Measurements from ENCODE around the gene POLD2.
"Not testable (repeated sequence)": the region's sequence is repeated elsewhere in the genome, so short reads cannot be mapped to it uniquely, and the experiment has no call there.

Gene POLD2

DNA sequence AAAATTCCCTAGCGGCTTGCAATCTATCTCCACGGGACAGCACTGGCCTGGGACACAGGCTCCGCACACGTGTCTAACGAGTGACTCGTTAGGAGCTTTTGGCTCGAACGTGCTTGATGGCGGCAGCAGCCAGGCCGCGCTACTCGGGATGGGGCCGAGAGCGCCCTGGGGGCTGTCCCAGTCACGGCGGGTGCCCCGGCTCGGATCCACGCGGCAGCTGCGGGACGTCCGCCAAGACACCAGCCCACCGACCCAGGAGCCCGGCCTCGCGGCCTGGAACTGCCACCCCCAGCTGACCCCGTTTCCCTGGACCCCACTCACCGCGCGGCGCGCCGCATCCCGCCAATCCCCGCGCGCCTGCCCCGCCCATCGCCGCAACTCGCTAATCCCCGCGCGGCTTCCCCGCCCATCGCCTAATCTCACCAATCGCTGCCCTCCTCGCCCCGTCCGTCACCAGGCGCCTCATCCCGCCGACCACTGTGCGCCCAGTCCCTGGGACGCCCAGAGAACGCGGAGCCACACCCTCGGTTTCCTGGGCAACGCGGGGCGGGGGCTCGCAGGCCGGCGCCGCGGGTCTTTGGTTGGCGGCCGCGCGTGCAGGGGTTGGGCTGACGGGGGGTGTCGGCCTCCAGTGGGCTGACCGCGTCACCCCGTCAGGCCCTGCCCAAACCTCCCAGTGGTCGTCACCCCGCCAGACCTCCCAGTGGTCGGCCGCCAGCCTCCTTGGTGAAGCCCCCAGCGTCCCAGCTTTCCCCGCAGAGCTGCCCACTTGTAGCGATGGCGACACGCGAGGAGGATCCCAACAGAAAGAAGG is at the start of gene POLD2:
TSS of gene POLD2 (minus strand) at position 359 of the 814 bp plus-strand sequence. CDS start 1,495 bp downstream, outside the sequence.
- H3K4me1 ChIP-seq (ENCODE audit: insufficient read depth, insufficient read length) = peaks cover 6% of the 10 kb centered on the region

DNA sequence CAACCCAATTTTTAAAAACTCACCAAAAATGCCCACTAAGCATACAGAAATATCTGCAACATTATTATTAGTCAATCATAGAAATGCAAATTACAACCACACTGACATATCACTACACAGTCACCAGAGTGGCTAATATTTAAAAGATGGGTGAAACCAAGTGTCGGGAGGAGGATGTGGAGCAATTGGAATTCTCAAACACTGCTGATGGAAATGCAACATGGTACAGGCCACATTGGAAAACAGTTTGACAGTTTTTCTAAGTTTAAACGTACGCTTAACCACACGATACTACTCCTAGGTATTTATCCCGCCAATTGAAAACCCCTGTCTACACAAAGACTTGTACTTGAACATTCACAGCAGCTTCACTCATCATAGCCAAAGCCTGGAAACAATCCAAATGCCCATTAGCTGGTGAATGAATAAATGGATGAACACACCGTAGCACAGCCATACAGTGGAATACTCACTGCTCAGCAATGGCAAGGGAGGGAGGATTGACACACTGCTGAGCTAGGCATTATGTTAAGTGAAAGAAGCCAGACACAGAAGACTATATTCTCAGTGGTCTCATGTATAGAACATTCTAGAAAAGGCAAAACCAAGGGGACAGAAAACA is 49.6 kb upstream of the POLD2 start:
- TF ChIP-seq SUZ12 (IDR thresholded peaks at IDR 0.05; ENCODE audit: extremely low read depth, insufficient read depth, insufficient read length) = no peak
- no peak for TF ChIP-seq ZNF274 (IDR thresholded peaks at IDR 0.05; ENCODE audit: low read depth, low read length)
- no peak for TF ChIP-seq YY1 (IDR thresholded peaks at IDR 0.05; ENCODE audit: insufficient read depth, insufficient read length)
- no peak for DNase-seq (ENCODE audit: low read depth, low spot score)
- Histone ChIP-seq H3K9ac (ENCODE audit: insufficient read length, low read depth) (no peak overlapping the region), H3K36me3 (ENCODE audit: insufficient read depth, insufficient read length, low read length) (no peaks in the 10 kb centered on the region), H3K9me3 (ENCODE audit: insufficient read depth, low read length) (no peaks in the 10 kb centered on the region), H3K27me3 (ENCODE audit: insufficient read depth, insufficient read length) (peaks cover 5% of the 10 kb centered on the region), H3K4me1 (ENCODE audit: insufficient read depth, insufficient read length) (peaks cover 6% of the 10 kb centered on the region), H3K4me3 (ENCODE audit: insufficient read length, low read depth) (no peak overlapping the region)

More for the DNA sequence above, at the start of gene POLD2:
- H3K27me3 ChIP-seq (ENCODE audit: insufficient read depth, insufficient read length) = peaks cover 6% of the 10 kb centered on the region
- TF ChIP-seq SUZ12 (IDR thresholded peaks at IDR 0.05; ENCODE audit: extremely low read depth, insufficient read depth, insufficient read length) (no peak), ZNF274 (IDR thresholded peaks at IDR 0.05; ENCODE audit: low read depth, low read length) (no peak), YY1 (IDR thresholded peaks at IDR 0.05; ENCODE audit: insufficient read depth, insufficient read length) (no peak)
- peak within 1 kb of the TSS; percentile 97 for H3K9ac ChIP-seq (ENCODE audit: insufficient read length, low read depth)
- H3K4me3 ChIP-seq (ENCODE audit: insufficient read length, low read depth) = peak within 1 kb of the TSS; percentile 94
- DNase-seq (ENCODE audit: low read depth, low spot score) = peak; percentile 97
- peaks cover 13% of the 10 kb centered on the region; the same call in 1 of the 2 replicates for H3K9me3 ChIP-seq (ENCODE audit: insufficient read depth, low read length)
- peaks cover 34% of the 10 kb centered on the region for H3K36me3 ChIP-seq (ENCODE audit: insufficient read depth, insufficient read length, low read length)

- Histone ChIP-seq H3K4me3 (ENCODE audit: insufficient read length, low read depth) (no peak overlapping the region), H3K4me1 (ENCODE audit: insufficient read depth, insufficient read length) (peaks cover 5% of the 10 kb centered on the region), H3K36me3 (ENCODE audit: insufficient read depth, insufficient read length, low read length) (no peaks in the 10 kb centered on the region), H3K9me3 (ENCODE audit: insufficient read depth, low read length) (no peaks in the 10 kb centered on the region), H3K9ac (ENCODE audit: insufficient read length, low read depth) (no peak overlapping the region), H3K27me3 (ENCODE audit: insufficient read depth, insufficient read length) (peaks cover 5% of the 10 kb centered on the region)
- TF ChIP-seq ZNF274 (IDR thresholded peaks at IDR 0.05; ENCODE audit: low read depth, low read length) (no peak), YY1 (IDR thresholded peaks at IDR 0.05; ENCODE audit: insufficient read depth, insufficient read length) (no peak), SUZ12 (IDR thresholded peaks at IDR 0.05; ENCODE audit: extremely low read depth, insufficient read depth, insufficient read length) (no peak)
- DNase-seq (ENCODE audit: low read depth, low spot score) = no peak
Measured at GRCh38 chr7:44172352-44172751, 49.0 kb upstream of the POLD2 start.

GRCh38 chr7:44171901-44172300 is 48.6 kb upstream of the POLD2 start:
- not testable (repeated sequence) for H3K36me3 ChIP-seq (ENCODE audit: insufficient read depth, insufficient read length, low read length)

GRCh38 chr7:44167920-44168319 is 44.6 kb upstream of the POLD2 start:
- Histone ChIP-seq H3K4me3 (ENCODE audit: insufficient read length, low read depth) (no peak overlapping the region), H3K27me3 (ENCODE audit: insufficient read depth, insufficient read length) (no peaks in the 10 kb centered on the region), H3K4me1 (ENCODE audit: insufficient read depth, insufficient read length) (peaks cover 4% of the 10 kb centered on the region), H3K9ac (ENCODE audit: insufficient read length, low read depth) (no peak overlapping the region), H3K36me3 (ENCODE audit: insufficient read depth, insufficient read length, low read length) (no peaks in the 10 kb centered on the region), H3K9me3 (ENCODE audit: insufficient read depth, low read length) (no peaks in the 10 kb centered on the region)
- TF ChIP-seq SUZ12 (IDR thresholded peaks at IDR 0.05; ENCODE audit: extremely low read depth, insufficient read depth, insufficient read length) (no peak), ZNF274 (IDR thresholded peaks at IDR 0.05; ENCODE audit: low read depth, low read length) (no peak), YY1 (IDR thresholded peaks at IDR 0.05; ENCODE audit: insufficient read depth, insufficient read length) (no peak)
- no peak for DNase-seq (ENCODE audit: low read depth, low spot score)

More at GRCh38 chr7:44171901-44172300, 48.6 kb upstream of the POLD2 start:
- not testable (repeated sequence) for H3K4me1 ChIP-seq (ENCODE audit: insufficient read depth, insufficient read length); H3K9me3 ChIP-seq (ENCODE audit: insufficient read depth, low read length); H3K9ac ChIP-seq (ENCODE audit: insufficient read length, low read depth); DNase-seq (ENCODE audit: low read depth, low spot score); H3K4me3 ChIP-seq (ENCODE audit: insufficient read length, low read depth); H3K27me3 ChIP-seq (ENCODE audit: insufficient read depth, insufficient read length)

GRCh38 chr7:44163591-44163990 is 40.2 kb upstream of the POLD2 start:
- no peaks in the 10 kb centered on the region for H3K9me3 ChIP-seq (ENCODE audit: insufficient read depth, low read length)

GRCh38 chr7:44162785-44163395 is 39.5 kb upstream of the POLD2 start:
- no peaks in the 10 kb centered on the region for H3K27me3 ChIP-seq (ENCODE audit: insufficient read depth, insufficient read length)
- no peak overlapping the region for H3K9ac ChIP-seq (ENCODE audit: insufficient read length, low read depth)
- H3K36me3 ChIP-seq (ENCODE audit: insufficient read depth, insufficient read length, low read length) = no peaks in the 10 kb centered on the region
- no peak for DNase-seq (ENCODE audit: low read depth, low spot score)
- H3K4me3 ChIP-seq (ENCODE audit: insufficient read length, low read depth) = no peak overlapping the region
- H3K9me3 ChIP-seq (ENCODE audit: insufficient read depth, low read length) = no peaks in the 10 kb centered on the region
- peaks cover 14% of the 10 kb centered on the region for H3K4me1 ChIP-seq (ENCODE audit: insufficient read depth, insufficient read length)
- TF ChIP-seq SUZ12 (IDR thresholded peaks at IDR 0.05; ENCODE audit: extremely low read depth, insufficient read depth, insufficient read length) = no peak
- TF ChIP-seq YY1 (IDR thresholded peaks at IDR 0.05; ENCODE audit: insufficient read depth, insufficient read length) = no peak
- TF ChIP-seq ZNF274 (IDR thresholded peaks at IDR 0.05; ENCODE audit: low read depth, low read length) = no peak

More at GRCh38 chr7:44163591-44163990, 40.2 kb upstream of the POLD2 start:
- Histone ChIP-seq H3K4me3 (ENCODE audit: insufficient read length, low read depth) (no peak overlapping the region), H3K36me3 (ENCODE audit: insufficient read depth, insufficient read length, low read length) (no peaks in the 10 kb centered on the region), H3K4me1 (ENCODE audit: insufficient read depth, insufficient read length) (peaks cover 10% of the 10 kb centered on the region), H3K27me3 (ENCODE audit: insufficient read depth, insufficient read length) (no peaks in the 10 kb centered on the region), H3K9ac (ENCODE audit: insufficient read length, low read depth) (no peak overlapping the region)
- no peak for DNase-seq (ENCODE audit: low read depth, low spot score)
- TF ChIP-seq ZNF274 (IDR thresholded peaks at IDR 0.05; ENCODE audit: low read depth, low read length) (no peak), SUZ12 (IDR thresholded peaks at IDR 0.05; ENCODE audit: extremely low read depth, insufficient read depth, insufficient read length) (no peak), YY1 (IDR thresholded peaks at IDR 0.05; ENCODE audit: insufficient read depth, insufficient read length) (no peak)

Measured in NT2/D1 (cell line).